Muscle of arm (tissue), 12 donors: Measurements from ENCODE around the gene SDR9C7. TPM values are rescaled to one million over a fixed set of nuclear protein-coding genes. Genes with fewer than 3 reads are reported as not detected.
"Not testable (repeated sequence)": the region's sequence is repeated elsewhere in the genome, so short reads cannot be mapped to it uniquely, and the experiment has no call there.

Experiments used
- DNase-seq: peaks from one replicate; pipeline ENCODE4 v3.0.0-alpha.2; 2013
- polyA plus RNA-seq, 12 donors: library from polyadenylated mRNA; unstranded; fragments of 120-200 nt; gene quantifications; one replicate each; pipeline ENCODE4 v1.2.1, GENCODE V29; 2013; ENCODE audit not compliant: insufficient read length in 12 of 12

SDR9C7 gene
- polyA plus RNA-seq, 12 donors = 0.24 to 1.1 (median 0.42) TPM; not detected in 2

- no peak for DNase-seq
Observed at GRCh38 chr12:56916996-56917333, 17.2 kb downstream of the SDR9C7 start.

- no peak for DNase-seq
Observed at GRCh38 chr12:56916296-56916995, 17.8 kb downstream of the SDR9C7 start.

- no peak for DNase-seq
Observed at GRCh38 chr12:56914724-56915123, 19.5 kb downstream of the SDR9C7 start.

DNA sequence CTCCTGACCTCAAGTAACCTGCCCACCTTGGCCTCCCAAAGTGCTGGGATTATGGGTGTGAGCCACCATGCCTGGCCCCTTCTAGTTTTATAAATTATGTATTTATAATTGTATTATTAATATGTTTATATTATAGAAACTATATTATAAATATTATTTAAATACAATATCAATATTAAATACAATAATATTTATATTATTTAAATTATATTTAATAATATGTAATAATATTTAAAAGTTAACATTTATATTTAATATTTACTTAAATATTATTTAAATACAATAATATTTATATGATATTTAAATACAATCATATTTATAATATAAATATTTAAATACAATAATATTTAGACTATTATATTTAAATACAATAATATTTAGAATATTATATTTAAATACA lies 20.0 kb downstream of the SDR9C7 start:
- no peak for DNase-seq

DNA sequence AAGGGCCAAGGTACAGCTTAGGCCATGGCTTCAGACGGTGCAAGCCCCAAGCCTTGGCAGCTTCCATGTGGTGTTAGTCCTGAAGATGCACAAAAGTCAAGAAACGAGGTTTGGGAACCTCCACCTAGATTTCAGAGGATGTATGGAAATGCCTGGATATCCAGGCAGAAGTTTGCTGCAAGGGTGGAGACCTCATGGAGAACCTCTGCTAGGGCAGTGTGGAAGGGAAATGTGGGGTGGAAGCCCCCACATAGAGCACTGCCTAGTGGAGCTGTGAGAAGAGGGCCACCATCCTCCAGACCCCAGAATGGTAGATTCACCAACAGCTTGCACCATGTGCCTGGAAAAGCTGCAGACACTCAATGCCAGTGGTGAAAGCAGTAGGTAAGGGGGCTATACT lies 24.8 kb downstream of the SDR9C7 start:
- DNase-seq = not testable (repeated sequence)

- DNase-seq = no peak
Observed at GRCh38 chr12:56908136-56908535, 26.1 kb downstream of the SDR9C7 start.

DNA sequence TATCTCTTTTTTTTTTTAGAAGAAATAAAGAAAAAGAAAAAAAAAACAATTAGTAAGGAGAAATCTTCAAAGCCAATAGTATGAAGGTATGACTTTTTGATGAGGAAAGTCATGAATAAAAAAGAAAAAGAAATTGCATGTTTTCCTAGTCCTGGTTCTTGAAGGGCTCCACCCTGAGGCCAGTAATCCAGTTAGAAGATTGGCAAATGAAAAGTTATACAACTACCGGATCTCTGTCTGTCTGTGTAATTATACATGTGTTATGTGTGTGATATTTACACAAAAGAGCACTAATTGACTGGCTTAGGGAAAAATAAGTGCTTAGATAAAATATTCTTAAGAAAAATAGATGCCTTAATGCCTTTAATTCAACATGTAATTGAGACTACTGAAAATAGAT lies 28.4 kb downstream of the SDR9C7 start:
- DNase-seq = no peak

DNA sequence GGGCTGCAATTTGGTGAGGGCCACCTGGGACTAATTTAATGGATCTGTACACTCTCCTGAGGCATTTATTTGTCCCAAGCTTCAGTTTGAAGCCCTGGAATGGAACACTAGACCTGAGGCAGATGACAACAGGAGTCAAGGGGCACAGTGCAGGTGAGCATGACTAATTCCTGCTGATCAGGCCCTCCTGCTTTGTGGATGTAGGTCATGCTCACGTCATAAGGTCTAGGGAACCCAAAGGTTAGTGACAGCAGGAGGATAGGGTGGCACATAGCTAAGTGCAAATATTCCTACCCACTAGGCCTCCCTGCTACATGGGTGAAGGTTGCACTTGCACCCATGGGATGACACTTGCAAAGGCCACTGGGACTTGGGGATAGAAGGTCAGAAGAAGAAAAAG lies 30.8 kb downstream of the SDR9C7 start:
- no peak for DNase-seq

DNA sequence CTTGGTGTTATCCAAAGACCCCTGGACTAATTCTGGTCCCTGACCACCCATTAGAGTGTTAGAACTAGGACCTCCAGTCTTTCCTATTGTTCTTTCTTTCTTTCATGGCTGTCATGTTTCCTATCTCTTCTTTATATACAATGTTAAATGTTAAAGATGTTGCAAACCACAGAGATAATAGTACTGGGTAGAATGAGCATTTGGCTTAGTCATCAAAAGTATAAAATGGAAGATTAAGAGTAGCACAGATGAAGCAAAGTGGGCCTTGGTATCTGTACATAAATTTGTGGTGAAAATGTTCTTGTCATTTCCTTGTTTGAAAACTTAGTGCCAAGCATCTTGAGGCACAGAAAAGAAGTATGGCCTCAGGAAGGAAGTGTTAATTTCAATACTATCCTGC lies 32.9 kb downstream of the SDR9C7 start:
- DNase-seq = not testable (repeated sequence)

DNA sequence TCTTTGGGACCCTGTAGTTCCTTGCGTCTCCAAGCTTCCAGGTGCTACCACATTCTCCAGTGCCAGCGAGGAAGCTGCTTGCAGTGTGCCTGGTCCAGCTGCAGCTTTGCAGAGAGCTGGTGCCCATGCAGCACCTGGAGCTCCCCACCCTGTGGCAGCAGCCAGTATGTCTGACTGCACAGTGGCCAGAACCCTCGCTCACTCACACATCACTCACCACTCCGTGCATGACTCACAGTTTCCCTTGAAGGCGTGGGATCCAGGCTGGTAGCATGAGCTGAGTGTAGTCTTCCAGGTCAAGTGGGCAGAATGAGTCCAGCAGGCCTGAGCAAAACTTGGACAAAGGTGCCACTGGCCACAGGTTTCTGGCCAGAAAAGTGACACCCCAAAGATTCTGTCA lies 33.6 kb downstream of the SDR9C7 start:
- no peak for DNase-seq

- DNase-seq = no peak
Observed at GRCh38 chr12:56898938-56899337, 35.3 kb downstream of the SDR9C7 start.

DNA sequence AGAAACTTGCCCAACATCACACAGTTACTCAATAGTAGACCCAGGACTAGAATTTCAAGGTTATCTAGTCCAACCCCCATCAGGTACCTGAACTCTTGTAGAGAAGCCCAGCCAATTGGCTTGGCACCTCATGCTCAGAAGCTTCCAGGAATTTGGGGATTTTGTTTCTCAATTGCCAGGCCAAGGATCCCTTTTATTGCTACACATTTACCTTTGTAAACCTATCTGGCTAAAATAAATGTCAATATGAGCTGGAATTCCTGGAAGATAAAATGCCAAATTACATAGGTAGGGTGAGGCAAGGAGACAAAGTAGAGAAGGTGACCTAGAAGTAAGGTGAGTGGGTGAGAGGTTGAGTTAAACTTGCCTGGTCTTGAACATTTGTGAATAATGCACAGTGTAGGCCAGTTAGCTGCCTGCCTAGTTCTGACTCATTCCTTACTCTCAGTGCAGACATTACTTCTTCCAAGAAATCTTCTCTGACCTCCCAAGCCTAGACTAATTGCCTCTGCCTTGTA lies 36.3 kb downstream of the SDR9C7 start:
- no peak for DNase-seq

GRCh38 chr12:56896082-56896481 lies 38.1 kb downstream of the SDR9C7 start:
- no peak for DNase-seq

DNA sequence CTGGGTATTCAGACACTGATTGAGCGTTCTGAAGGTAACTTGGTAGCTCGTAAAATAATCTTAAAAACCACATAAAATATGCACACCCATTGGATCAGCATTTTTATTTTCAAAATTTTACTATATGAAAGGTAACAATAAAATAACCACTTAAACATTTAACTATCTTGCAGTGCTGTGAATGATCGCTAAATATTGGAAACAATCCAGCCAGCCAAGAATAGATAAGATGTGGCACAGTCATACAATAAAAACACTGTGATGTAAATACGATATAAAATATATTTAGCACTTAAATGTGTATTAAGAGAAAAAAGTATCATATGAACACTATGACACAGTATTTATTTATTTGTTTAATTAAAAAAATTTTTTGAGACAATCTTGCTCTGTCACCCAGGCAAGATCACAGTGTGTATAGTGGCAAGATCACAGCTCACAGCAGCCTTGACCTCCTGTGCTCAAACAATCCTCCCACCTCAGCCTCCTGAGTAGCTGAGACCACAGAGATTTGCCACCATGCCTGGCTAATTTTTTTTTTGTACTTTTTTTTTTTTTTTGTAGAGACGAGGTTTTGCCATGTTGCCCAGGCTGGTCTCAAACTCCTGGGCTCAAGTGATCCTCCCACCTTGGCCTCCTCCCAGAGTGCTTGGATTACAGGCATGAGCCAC lies 39.4 kb downstream of the SDR9C7 start:
- no peak for DNase-seq

GRCh38 chr12:56891885-56892284 lies 42.3 kb downstream of the SDR9C7 start:
- DNase-seq = not testable (repeated sequence)

- DNase-seq = no peak
Observed at GRCh38 chr12:56886319-56886718, 47.9 kb downstream of the SDR9C7 start.

- DNase-seq = no peak
Observed at GRCh38 chr12:56885316-56885715, 48.9 kb downstream of the SDR9C7 start.

GRCh38 chr12:56884421-56884820 lies 49.8 kb downstream of the SDR9C7 start:
- DNase-seq = peak; percentile 15

DNA sequence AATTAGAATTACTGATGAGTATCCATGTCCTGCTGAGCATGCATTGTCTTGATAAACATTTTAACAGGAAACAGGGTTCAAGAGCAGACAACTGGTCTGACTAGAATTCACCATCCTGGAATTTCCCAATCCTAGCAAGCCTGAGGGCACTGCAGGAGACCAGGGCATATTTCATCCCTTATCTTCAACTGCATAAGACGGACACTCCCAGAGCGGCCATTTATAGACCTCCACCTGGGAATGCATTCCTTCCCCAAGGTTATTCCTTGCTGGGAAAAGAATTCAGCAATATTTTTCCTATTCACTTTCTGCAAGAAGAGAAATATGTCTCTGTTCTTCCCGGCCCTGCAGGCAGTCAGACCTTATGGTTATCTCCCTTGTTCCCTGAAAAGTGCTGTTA lies 51.8 kb downstream of the SDR9C7 start:
- DNase-seq = not testable (repeated sequence)

- DNase-seq = no peak
Observed at GRCh38 chr12:56880125-56880992, 53.8 kb downstream of the SDR9C7 start.

DNA sequence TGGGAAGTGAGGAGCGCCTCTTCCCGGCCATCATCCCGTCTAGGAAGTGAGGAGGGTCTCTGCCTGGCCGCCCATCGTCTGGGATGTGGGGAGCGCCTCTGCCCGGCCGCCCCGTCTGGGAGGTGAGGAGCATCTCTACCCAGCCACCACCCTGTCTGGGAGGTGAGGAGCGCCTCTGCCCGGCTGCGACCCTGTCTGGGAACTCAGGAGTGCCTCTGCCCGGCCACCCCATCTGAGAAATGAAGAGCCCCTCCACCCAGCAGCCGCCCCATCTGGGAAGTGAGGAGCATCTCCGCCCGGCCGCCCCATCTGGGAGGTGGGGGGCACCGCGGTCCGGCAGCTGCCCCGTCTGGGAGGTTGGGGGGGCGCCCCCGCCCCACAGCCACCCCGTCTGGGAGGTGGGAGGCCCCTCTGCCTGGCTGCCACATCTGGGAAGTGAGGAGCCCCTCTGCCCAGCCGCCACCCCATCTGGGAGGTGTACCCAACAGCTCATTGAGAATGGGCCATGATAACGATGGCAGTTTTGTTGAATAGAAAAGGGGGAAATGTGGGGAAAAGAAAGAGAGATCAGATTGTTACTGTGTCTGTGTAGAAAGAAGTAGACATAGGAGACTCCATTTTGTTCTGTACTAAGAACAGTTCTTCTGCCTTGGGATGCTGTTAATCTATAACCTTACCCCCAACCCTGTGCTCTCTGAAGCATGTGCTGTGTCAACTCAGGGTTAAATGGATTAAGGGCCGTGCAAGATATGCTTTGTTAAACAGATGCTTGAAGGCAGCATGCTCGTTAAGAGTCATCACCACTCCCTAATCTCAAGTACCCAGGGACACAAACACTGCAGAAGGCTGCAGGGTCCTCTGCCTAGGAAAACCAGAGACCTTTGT lies 54.7 kb downstream of the SDR9C7 start:
- not testable (repeated sequence) for DNase-seq

DNA sequence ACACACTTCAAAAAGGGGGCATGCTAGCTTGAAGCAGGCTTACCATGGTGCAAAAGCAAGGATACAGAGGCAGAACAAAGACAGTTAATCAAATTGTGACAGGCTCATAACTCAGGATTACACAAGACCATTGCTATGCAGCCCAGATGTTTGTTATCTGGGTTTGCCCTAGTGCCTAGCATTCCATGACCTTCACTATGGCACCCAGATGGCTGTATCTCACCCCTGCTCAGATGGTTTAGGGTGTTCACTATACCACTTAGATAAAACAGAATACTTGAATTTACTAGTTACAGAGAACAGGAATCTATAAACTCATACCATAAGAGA lies 56.2 kb downstream of the SDR9C7 start:
- DNase-seq = no peak
